Activated CD4-positive, alpha-beta memory T cell treated with anti-CD3 and anti-CD28 coated beads, Interleukin-2, amount 10 ng/mL, durations not matched to agents 7 days and 5 days (primary cell): ENCODE measurements around the gene LILRB2. TPM values are rescaled to one million over a fixed set of nuclear protein-coding genes. Genes with fewer than 3 reads are reported as not detected.
"Not testable (repeated sequence)": the region's sequence is repeated elsewhere in the genome, so short reads cannot be mapped to it uniquely, and the experiment has no call there.

ENCODE experiments used
- CTCF ChIA-PET: fragments of 350-600 bp; sonication (Branson Sonifier 250); formaldehyde crosslinking; loops from one replicate; lab custom pipeline; 2021; ENCODE audit warnings: antibody characterized with exemption, inconsistent platforms; lab: Charles Lee
- POLR2A ChIA-PET: fragments of 350-600 bp; sonication (Branson Sonifier 250); formaldehyde crosslinking; loops from one replicate; lab custom pipeline; 2021; ENCODE audit warnings: antibody characterized with exemption; lab: Charles Lee
- DNase-seq: peaks from one replicate; pipeline ENCODE4 v3.0.0-alpha.2; 2020
- H3K27ac Mint-ChIP-seq: one replicate; pipeline ENCODE4 v1.8.0; 2021; ENCODE audit warnings: mild to moderate bottlenecking, mixed read lengths
- H3K27me3 Mint-ChIP-seq: one replicate; pipeline ENCODE4 v1.8.0; 2021; ENCODE audit warnings: mixed read lengths
- H3K36me3 Mint-ChIP-seq: one replicate; pipeline ENCODE4 v1.8.0; 2021; ENCODE audit warnings: low read depth, mixed read lengths
- H3K4me1 Mint-ChIP-seq: one replicate; pipeline ENCODE4 v1.8.0; 2021; ENCODE audit warnings: mixed read lengths
- H3K4me3 Mint-ChIP-seq: one replicate; pipeline ENCODE4 v1.8.0; 2021; ENCODE audit warnings: mild to moderate bottlenecking, mixed read lengths
- H3K9me3 Mint-ChIP-seq: one replicate; pipeline ENCODE4 v1.8.0; 2021; ENCODE audit warnings: mixed read lengths
- total RNA-seq, 2 experiments: library from RNA; stranded (reverse); gene quantifications; one replicate each; pipeline ENCODE4 v1.2.3, GENCODE V29; 2021

Gene LILRB2
- total RNA-seq, 2 experiments from 2014 or later = not detected

DNA sequence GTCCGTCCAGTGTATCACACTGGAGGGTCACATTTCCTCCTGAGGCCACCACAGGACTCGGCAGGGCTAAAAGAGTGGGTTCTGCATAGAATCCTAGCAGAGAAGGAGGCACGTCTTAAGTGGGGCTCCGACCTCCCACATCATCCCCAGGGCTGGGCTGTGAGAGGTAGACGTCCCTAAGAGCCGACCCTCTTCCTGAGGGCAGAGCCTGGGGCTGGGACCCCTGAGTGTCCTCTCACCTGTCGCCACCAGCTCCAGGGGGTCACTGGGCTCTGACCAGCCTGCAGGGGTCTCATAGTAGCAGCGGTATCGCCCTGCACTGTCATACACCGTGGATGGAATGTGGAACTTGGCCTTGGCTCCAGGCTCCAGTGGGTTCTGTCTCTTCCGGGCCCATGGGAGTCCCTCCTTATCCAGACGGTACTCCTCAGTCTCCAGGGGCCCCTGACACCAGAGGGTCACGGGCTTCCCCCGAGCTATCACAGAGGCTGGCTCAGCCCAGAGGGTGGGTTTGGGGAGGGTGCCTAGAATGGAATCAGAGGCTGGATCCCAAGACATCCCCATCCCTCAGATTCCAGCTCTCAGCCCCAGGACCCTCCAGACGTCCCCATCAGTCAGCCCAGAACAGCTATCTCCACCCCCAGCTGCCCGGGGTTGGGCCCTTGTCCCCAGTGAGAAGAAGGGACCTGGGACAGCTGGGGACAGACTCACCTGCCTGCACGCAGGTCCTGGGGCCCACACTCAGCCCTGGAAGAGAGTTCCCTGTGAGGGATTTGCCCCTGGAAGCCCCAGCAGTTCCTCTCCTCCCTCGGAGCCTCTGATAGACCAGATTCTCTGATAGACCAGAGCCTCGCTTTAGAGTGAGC lies 24.4 kb downstream of the LILRB2 start:
- Mint-ChIP-seq H3K36me3 (no peaks in the 10 kb centered on the region), H3K9me3 (no peaks in the 10 kb centered on the region), H3K27me3 (peaks cover 15% of the 10 kb centered on the region), H3K4me3 (no peak overlapping the region), H3K27ac (no peak overlapping the region), H3K4me1 (no peaks in the 10 kb centered on the region)
- ChIA-PET POLR2A (no interaction called here), CTCF (interaction anchor here (1.5 kb wide), 1 partner anchor 10 kb away, joined by 9 read pairs; no protein-coding TSS in a partner anchor)
- DNase-seq = no peak

DNA sequence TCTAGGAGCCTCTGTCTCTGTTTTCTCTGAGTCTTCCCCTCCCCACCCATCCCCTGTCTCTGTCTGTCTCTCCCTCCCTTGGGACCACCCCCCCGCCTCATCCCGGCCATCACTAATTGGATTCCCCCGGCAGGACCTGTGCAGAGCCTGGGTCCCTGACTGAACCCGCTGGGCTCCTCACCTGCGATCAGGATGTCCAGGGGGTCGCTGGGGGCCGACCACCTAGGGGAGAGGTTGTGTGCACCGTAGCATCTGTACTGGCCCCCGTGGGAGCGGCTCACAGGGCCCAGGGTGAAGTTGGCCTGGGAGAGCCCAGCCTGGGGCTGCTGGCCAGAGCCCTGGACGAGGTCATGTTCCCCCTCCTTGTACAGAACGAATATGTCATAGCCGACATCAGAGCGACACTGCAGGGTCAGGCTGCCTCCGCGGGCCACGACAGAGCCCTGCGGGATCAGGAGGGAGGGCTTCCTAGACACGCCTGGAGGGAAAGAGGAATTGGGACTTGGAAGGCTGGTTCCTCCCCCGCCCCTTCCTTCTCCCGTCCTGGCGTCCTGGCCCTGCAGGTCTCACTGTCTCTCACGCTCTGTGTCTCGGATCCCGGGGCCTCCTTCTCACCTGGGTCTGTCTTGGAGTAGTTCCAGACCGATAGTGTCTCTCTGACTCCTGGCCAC lies 25.7 kb downstream of the LILRB2 start:
- no peak overlapping the region for H3K4me3 Mint-ChIP-seq
- H3K27me3 Mint-ChIP-seq = peaks cover 15% of the 10 kb centered on the region
- ChIA-PET CTCF (no interaction called here), POLR2A (no interaction called here)
- H3K27ac Mint-ChIP-seq = no peak overlapping the region
- DNase-seq = no peak
- no peaks in the 10 kb centered on the region for H3K4me1 Mint-ChIP-seq
- no peaks in the 10 kb centered on the region for H3K9me3 Mint-ChIP-seq
- no peaks in the 10 kb centered on the region for H3K36me3 Mint-ChIP-seq

DNA sequence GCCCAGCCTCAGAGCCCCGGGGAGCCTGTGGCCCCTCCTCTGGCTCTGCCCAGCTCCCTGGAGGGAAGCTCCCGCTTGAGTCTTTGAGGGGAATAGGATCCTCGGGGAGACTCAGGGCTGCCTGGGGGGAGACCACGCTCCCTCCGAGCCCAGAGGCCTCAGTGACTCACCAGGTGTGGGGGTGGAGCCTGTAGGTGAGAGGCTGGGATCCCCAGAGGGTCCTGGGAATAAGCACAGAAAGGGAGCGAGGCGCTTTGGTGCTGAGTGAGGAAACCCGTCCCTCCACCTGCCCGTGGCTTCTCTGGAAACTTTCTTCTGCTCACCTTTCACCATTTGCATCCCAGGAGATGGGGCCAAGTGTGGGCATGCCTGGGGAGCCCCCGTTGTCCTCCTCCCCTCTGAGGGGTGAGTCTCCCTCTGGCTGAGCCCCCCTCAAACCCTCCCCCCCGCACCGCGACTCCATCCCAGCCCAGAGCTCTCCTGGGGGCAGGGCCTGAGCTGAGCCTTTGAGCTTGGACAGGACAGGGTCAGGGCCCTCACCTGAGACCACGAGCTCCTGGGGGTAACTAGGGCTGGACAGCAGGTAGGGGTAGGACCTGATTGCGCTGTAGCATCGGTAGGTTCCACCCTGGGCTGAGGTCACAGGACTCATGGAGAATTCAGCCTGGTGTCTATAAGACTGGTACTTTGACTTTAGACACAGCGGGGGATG lies 26.6 kb downstream of the LILRB2 start:
- ChIA-PET POLR2A (no interaction called here), CTCF (no interaction called here)
- Mint-ChIP-seq H3K27ac (no peak overlapping the region), H3K4me3 (no peak overlapping the region), H3K9me3 (no peaks in the 10 kb centered on the region), H3K4me1 (no peaks in the 10 kb centered on the region), H3K27me3 (peaks cover 20% of the 10 kb centered on the region), H3K36me3 (no peaks in the 10 kb centered on the region)
- no peak for DNase-seq

DNA sequence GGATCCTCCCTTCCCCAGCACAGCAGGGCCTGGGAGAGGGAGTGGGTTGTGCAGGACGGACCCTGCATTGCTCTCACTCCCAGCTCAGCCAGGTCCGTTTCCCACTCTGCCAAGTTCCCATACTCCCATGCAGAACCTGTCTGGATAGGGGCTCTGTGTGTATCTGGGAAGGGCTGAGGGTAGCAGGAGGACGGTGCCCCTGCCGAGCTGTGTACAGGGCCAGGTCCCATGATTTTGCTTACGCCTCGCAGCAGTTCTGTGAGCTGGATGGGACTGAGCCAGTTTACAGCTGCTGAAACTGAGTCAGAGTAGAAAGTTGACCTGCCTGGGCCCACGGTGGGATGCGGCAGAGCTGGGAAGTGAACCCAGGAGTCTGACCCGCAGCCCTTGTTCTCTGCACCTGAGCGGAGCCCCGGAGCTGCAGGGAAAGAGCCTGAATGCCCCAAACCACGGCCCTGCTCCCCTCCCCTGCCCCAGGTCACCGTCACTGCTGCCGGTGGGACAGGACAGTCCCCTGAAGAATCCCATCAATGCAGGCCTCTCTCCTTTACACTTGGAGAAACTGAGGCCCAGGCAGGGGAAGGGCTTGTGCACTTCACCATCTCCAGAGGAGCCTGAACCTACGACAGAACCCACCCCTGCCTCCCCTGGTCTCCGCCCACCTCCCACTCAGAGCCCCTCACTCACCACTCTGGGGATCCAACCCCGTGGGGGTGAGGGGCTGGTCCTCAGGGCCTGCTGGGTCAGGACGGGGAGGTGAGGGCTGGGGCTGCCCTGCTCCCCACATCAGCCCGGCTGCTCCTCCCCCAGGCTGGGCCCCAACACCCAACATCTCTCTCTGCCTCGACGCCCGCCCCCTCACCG lies 27.3 kb downstream of the LILRB2 start:
- peaks cover 20% of the 10 kb centered on the region for H3K27me3 Mint-ChIP-seq
- CTCF ChIA-PET = no interaction called here
- H3K27ac Mint-ChIP-seq = no peak overlapping the region
- H3K36me3 Mint-ChIP-seq = no peaks in the 10 kb centered on the region
- no peak overlapping the region for H3K4me3 Mint-ChIP-seq
- no peaks in the 10 kb centered on the region for H3K9me3 Mint-ChIP-seq
- no peaks in the 10 kb centered on the region for H3K4me1 Mint-ChIP-seq
- no peak for DNase-seq
- POLR2A ChIA-PET = no interaction called here

DNA sequence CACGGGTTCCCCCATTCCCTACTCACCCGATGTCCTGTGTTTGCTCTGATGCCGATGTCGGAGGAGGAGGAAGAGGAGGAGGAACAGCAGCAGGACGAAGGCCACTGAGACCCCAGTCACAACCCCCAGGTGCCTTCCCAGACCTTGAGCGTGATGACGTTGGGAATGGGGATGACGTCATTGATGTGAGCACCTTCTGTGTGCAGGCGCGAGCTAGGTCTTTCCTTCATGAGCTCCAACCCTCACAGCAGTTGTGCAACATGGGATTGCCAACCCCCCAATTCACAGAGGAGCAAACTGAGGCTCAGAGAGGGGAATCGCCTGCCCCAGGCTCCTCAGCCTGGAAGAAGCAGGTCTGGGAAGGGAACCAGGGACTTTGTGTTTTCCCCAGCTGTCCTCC lies 28.1 kb downstream of the LILRB2 start:
- CTCF ChIA-PET = no interaction called here
- H3K9me3 Mint-ChIP-seq = no peaks in the 10 kb centered on the region
- H3K36me3 Mint-ChIP-seq = no peaks in the 10 kb centered on the region

DNA sequence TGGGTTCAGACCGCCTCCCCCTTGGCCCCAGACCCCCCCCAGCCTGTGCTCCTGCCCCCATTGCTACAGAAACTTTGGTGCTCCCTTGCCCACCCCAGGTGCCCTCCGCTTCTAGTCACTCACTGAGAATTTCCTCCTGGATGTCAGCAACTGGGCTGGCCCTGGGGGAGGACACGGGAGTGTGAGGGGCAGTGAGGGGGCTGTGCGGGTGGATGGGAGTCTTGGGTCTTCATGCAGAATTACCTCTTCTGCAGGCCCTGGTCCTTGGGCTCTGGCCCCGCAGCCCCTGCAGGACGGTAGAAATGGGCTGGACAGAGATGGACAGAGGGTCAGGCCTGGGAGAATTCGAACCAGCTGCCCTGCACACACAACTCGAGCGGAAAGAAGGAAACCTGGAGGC lies 28.7 kb downstream of the LILRB2 start:
- POLR2A ChIA-PET = no interaction called here
- no peak overlapping the region for H3K27ac Mint-ChIP-seq
- no peak overlapping the region for H3K4me3 Mint-ChIP-seq
- CTCF ChIA-PET = no interaction called here
- no peaks in the 10 kb centered on the region for H3K36me3 Mint-ChIP-seq
- no peaks in the 10 kb centered on the region for H3K9me3 Mint-ChIP-seq
- H3K27me3 Mint-ChIP-seq = peaks cover 19% of the 10 kb centered on the region
- no peak for DNase-seq
- peaks cover 11% of the 10 kb centered on the region for H3K4me1 Mint-ChIP-seq

More for the DNA sequence above, 28.1 kb downstream of the LILRB2 start:
- POLR2A ChIA-PET = no interaction called here
- H3K27ac Mint-ChIP-seq = no peak overlapping the region
- DNase-seq = no peak
- peaks cover 19% of the 10 kb centered on the region for H3K27me3 Mint-ChIP-seq
- peaks cover 7% of the 10 kb centered on the region for H3K4me1 Mint-ChIP-seq
- no peak overlapping the region for H3K4me3 Mint-ChIP-seq

DNA sequence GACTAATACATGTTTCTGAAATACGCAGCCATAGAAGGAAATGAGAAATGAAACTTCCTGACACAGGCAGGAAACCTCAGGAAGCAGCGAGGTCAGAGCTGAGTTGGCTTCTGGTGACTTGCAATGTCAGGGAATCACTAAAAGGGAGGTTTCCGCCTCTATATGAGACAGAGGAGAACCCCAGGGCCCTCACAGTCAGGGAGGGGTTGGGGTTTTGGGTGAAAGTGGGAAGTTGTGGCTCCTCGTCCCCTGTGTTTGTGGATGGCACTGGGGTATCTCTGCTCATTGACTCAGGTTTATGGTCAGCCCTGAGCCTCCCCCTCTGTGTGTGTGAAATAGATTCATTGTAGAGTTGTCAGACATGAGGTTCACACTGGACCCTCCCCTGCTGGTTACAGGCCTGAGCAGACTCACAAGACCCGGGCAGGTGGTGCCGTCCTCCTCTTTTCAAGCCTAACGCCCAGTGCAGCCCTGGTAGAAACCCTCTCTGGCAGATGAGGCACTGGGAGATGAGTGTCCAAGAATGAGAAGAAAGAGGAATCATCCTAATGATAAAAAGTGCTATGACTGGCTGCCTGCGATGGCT lies 32.8 kb downstream of the LILRB2 start:
- CTCF ChIA-PET = interaction anchor here (0.6 kb wide), 1 partner anchor 18 kb away, joined by 4 read pairs; no protein-coding TSS in a partner anchor
- Mint-ChIP-seq H3K4me3 (no peak overlapping the region), H3K4me1 (peaks cover 14% of the 10 kb centered on the region), H3K27me3 (peaks cover 16% of the 10 kb centered on the region), H3K36me3 (no peaks in the 10 kb centered on the region), H3K27ac (peak overlapping the region; percentile 2), H3K9me3 (no peaks in the 10 kb centered on the region)
- POLR2A ChIA-PET = no interaction called here
- DNase-seq = peak; percentile 52

DNA sequence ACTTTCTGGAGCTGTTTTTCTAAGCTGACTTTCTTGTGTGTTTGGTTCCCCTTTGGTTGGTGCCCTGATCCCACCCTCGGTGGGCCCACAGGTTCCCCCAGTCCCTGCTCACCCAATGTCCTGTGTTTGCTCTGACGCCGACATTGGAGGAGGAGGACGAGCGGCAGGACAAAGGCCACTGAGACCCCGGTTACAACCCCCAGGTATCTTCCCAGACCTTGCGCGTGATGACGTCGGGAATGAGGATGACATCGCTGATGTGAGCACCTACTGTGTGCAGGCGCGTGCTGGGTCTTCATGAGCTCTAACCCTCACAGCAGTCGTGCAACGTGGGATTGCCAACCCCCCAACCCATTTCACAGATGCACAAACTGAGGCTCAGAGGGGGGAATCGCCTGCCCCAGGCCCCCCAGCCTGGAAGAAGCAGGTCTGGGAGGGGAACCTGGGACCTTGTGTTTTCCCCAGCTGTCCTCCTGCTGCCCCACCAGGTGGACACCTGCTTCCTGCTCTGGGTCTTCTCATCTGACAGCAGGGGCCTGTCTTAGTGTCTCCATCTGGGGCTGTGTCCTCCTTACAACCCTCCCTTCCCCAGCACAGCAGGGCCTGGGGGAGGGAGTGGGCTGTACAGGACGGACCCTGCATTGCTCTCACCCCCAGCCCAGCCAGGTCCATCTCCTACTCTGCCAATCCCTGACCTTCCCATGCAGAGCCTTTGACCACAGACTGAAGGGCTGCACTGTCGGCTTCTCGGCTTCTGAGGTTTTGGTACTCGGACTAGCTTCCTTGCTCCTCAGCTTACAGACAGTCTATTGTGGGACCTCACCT lies 33.6 kb downstream of the LILRB2 start:
- H3K4me1 Mint-ChIP-seq = peaks cover 18% of the 10 kb centered on the region
- no peaks in the 10 kb centered on the region for H3K36me3 Mint-ChIP-seq
- no peak overlapping the region for H3K4me3 Mint-ChIP-seq
- ChIA-PET CTCF (interaction anchor here (1.0 kb wide), 1 partner anchor 19 kb away, joined by 3 read pairs; no protein-coding TSS in a partner anchor), POLR2A (interaction anchor here (1.5 to 1.6 kb wide), 2 partner anchors 46 to 88 kb away, joined by 3 to 5 read pairs; partner anchors contain the start of genes LENG1 and RPS9)
- no peaks in the 10 kb centered on the region for H3K9me3 Mint-ChIP-seq
- no peak overlapping the region for H3K27ac Mint-ChIP-seq
- H3K27me3 Mint-ChIP-seq = peaks cover 14% of the 10 kb centered on the region
- no peak for DNase-seq

DNA sequence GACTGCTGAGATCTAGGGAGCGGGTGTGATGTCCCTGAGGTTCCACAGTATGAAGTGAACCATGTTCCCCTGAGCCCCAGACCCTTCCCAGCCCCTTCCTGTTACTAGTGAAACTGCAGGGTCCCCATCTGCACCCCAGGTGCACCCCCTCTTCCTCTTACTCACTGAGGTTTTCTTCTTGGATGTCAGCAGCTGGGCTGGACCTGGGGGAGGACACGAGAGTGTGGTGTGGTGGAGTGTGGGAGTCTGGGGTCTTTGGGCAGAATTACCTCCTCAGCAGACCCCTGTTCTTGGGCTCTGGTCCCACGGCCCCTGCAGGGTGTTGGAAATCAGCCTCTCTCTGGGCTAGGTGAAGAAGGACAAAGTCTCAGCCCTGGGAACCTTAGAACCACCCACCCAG lies 35.0 kb downstream of the LILRB2 start:
- no peak overlapping the region for H3K4me3 Mint-ChIP-seq
- H3K9me3 Mint-ChIP-seq = no peaks in the 10 kb centered on the region
- DNase-seq = no peak
- ChIA-PET CTCF (no interaction called here), POLR2A (interaction anchor here (1.5 to 1.6 kb wide), 2 partner anchors 45 to 87 kb away, joined by 3 to 5 read pairs; partner anchors contain the start of genes LENG1 and RPS9)
- H3K36me3 Mint-ChIP-seq = no peaks in the 10 kb centered on the region
- H3K4me1 Mint-ChIP-seq = peaks cover 18% of the 10 kb centered on the region
- no peak overlapping the region for H3K27ac Mint-ChIP-seq
- H3K27me3 Mint-ChIP-seq = peaks cover 14% of the 10 kb centered on the region

DNA sequence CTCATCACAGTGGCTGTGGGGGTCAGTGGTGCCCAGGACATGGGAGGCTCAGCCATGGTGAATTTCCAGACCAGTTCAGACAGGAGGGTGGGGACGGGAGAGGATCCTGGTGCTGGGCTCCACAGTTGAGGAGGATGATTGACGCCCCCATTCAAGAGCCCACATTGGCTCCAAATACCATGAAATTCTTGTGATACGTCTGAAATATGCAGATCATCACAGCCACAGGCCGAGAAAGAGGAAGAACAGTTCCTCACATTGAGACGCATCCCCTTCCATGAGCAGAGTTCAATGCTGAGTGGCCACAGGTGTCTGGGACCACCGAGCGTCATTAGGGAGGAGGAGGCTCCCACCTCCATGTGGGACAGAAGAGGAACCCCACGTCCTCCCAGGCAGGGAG lies 37.1 kb downstream of the LILRB2 start:
- H3K27me3 Mint-ChIP-seq, H3K4me3 Mint-ChIP-seq, DNase-seq, POLR2A ChIA-PET, H3K27ac Mint-ChIP-seq, CTCF ChIA-PET, H3K9me3 Mint-ChIP-seq, H3K36me3 Mint-ChIP-seq: not testable (repeated sequence)
- H3K4me1 Mint-ChIP-seq = peaks cover 18% of the 10 kb centered on the region

DNA sequence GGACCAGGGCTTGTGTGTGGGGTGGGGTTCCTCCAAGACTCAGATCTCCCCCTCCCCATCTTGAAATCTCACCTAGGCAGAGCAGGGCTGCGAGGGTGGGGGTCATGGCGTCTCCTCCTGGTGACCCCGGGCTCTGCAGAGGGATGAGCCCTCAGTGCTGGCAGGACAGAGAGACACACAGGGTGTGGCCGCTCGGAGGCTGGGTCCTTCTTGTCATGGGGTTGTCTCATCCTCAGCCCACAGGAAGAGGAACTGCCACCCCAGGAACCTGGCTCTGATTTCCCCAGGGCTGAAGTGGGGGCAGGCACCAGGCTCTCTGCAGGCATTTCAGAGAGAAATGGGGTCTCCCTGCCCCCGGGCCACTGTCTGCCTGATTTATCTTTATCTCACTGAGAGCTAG lies 38.3 kb downstream of the LILRB2 start, which contains the start of gene LILRA6:
TSS of gene LILRA6 (minus strand) at position 145 of the 400 bp plus-strand sequence.
- H3K9me3 Mint-ChIP-seq, H3K27ac Mint-ChIP-seq, H3K36me3 Mint-ChIP-seq, H3K4me3 Mint-ChIP-seq, DNase-seq, H3K4me1 Mint-ChIP-seq, CTCF ChIA-PET, H3K27me3 Mint-ChIP-seq, POLR2A ChIA-PET: not testable (repeated sequence)
